ENCODE data around the gene TAP2.

- TF ChIP-seq, protein P1, sequence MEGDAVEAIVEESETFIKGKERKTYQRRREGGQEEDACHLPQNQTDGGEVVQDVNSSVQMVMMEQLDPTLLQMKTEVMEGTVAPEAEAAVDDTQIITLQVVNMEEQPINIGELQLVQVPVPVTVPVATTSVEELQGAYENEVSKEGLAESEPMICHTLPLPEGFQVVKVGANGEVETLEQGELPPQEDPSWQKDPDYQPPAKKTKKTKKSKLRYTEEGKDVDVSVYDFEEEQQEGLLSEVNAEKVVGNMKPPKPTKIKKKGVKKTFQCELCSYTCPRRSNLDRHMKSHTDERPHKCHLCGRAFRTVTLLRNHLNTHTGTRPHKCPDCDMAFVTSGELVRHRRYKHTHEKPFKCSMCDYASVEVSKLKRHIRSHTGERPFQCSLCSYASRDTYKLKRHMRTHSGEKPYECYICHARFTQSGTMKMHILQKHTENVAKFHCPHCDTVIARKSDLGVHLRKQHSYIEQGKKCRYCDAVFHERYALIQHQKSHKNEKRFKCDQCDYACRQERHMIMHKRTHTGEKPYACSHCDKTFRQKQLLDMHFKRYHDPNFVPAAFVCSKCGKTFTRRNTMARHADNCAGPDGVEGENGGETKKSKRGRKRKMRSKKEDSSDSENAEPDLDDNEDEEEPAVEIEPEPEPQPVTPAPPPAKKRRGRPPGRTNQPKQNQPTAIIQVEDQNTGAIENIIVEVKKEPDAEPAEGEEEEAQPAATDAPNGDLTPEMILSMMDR (IDR thresholded peaks at IDR 0.05): no peak
- no peak for TF ChIP-seq POLR2A (IDR thresholded peaks at IDR 0.05)
- TF ChIP-seq POLR2AphosphoS5 (IDR thresholded peaks at IDR 0.05; ENCODE audit: insufficient read depth in 1 of 2, low read depth in 1 of 2): no peak
These were observed 3.2 kb downstream of the TAP2 start for GRCh38 chr6:32835167-32835893.
